HepG2 (cell line): Measurements from ENCODE around the gene BIVM. TPM values are rescaled to one million over a fixed set of nuclear protein-coding genes. Genes with fewer than 3 reads are reported as not detected.

ENCODE experiments used
- CBX2 ChIP-seq, 2 experiments: fragments of 200-600 bp in 1 of 2; sonication (generic); formaldehyde crosslinking in 1 of 2; IDR thresholded peaks; 2 replicates each; pipeline versions ENCODE4 v1.7.0 to v1.8.1; 2018 to 2022; ENCODE audit warnings: low read depth in 2 of 2, low read length in 1 of 2, mild to moderate bottlenecking in 1 of 2, missing genetic modification reagents in 1 of 2
- EEA1 ChIP-seq: sonication (generic); formaldehyde crosslinking; IDR thresholded peaks from 2 replicates; pipeline ENCODE4 v1.5.1; 2020; ENCODE audit warnings: mild to moderate bottlenecking, missing genetic modification reagents, borderline replicate concordance
- MED13 ChIP-seq: sonication (generic); formaldehyde crosslinking; IDR thresholded peaks from 2 replicates; pipeline ENCODE4 v1.5.0; 2020; ENCODE audit warnings: missing genetic modification reagents
- XRCC5 ChIP-seq: fragments of 200-400 bp; formaldehyde crosslinking; optimal IDR thresholded peaks from 2 replicates; pipeline ENCODE3; 2017; ENCODE audit warnings: mild to moderate bottlenecking, low read length
- ZFP37 ChIP-seq: sonication (generic); formaldehyde crosslinking; IDR thresholded peaks from 2 replicates; pipeline ENCODE4 v1.4.0; 2020; ENCODE audit warnings: missing genetic modification reagents, borderline replicate concordance
- ZNF616 ChIP-seq: sonication (generic); formaldehyde crosslinking; IDR thresholded peaks from 2 replicates; pipeline ENCODE4 v1.5.0; 2020; ENCODE audit warnings: low read depth, mild to moderate bottlenecking, missing genetic modification reagents
- ZNF709 ChIP-seq: sonication (generic); formaldehyde crosslinking; IDR thresholded peaks from 2 replicates; pipeline ENCODE4 v1.5.0; 2020; ENCODE audit warnings: mild to moderate bottlenecking, missing genetic modification reagents
- ZNF782 ChIP-seq: sonication (generic); formaldehyde crosslinking; IDR thresholded peaks from 2 replicates; pipeline ENCODE4 v1.4.0; 2020; ENCODE audit warnings: missing genetic modification reagents, mild to moderate bottlenecking, borderline replicate concordance
- polyA plus RNA-seq, 8 experiments: library from polyadenylated mRNA; depleted of rRNA in 3 of 8; stranded (reverse) in 7 of 8; unstranded in 1 of 8; fragments of >200 nt; fragmentation: Illumina TruSeq in 4 of 8; extraction: Trizol in 4 of 8; gene quantifications; 2 replicates each; pipeline versions ENCODE4 v1.2.1 to v1.2.3, GENCODE V29; 2011 to 2016; ENCODE audit warnings: low read depth in 4 of 8, missing spikeins in 1 of 8, mixed read lengths in 1 of 8; ENCODE audit not compliant: insufficient read depth in 1 of 8
- total RNA-seq, 5 experiments: library from RNA; depleted of rRNA; stranded (reverse); fragments of >200 nt; fragmentation: Illumina TruSeq; extraction: Trizol; gene quantifications; 2 replicates each; pipeline ENCODE4 v1.2.3, GENCODE V29; 2016; ENCODE audit warnings: low read depth in 1 of 5
- TF ChIP-seq, protein P1 (sequence below): sonication (generic); formaldehyde crosslinking; IDR thresholded peaks from 2 replicates; pipeline ENCODE4 v1.4.0; 2020; ENCODE audit warnings: mild to moderate bottlenecking, missing genetic modification reagents
- TF ChIP-seq, protein P2 (sequence below), 2 experiments: fragments of 450-650 bp in 1 of 2; sonication (generic) in 1 of 2; formaldehyde crosslinking; IDR thresholded peaks; 2 replicates each; pipeline versions ENCODE4 v1.5.0 to v1.8.0; 2020 to 2022; ENCODE audit warnings: mild to moderate bottlenecking in 1 of 2, missing genetic modification reagents in 1 of 2
- TF ChIP-seq, protein P3 (sequence below): sonication (generic); formaldehyde crosslinking; IDR thresholded peaks from 2 replicates; pipeline ENCODE4 v1.8.0; 2022; ENCODE audit warnings: missing genetic modification reagents, mild to moderate bottlenecking, inconsistent platforms, borderline replicate concordance
- TF ChIP-seq, protein P4 (sequence below): sonication (generic); formaldehyde crosslinking; IDR thresholded peaks from 2 replicates; pipeline ENCODE4 v1.8.1; 2023; ENCODE audit warnings: mild to moderate bottlenecking, moderate library complexity, missing genetic modification reagents
- TF ChIP-seq, protein P5 (sequence below): fragments of 450-650 bp; IDR thresholded peaks from 2 replicates; pipeline ENCODE4 v1.6.1; 2016
- TF ChIP-seq, protein P6 (sequence below): sonication (generic); formaldehyde crosslinking; IDR thresholded peaks from 2 replicates; pipeline ENCODE4 v1.5.0; 2020; ENCODE audit warnings: missing genetic modification reagents

BIVM gene
- total and polyA plus RNA-seq, 2 of the 13 experiments (the other 11 are each of a cell fraction or from before 2014, with no cell fraction given): 10.4 to 15.8 TPM

DNA sequence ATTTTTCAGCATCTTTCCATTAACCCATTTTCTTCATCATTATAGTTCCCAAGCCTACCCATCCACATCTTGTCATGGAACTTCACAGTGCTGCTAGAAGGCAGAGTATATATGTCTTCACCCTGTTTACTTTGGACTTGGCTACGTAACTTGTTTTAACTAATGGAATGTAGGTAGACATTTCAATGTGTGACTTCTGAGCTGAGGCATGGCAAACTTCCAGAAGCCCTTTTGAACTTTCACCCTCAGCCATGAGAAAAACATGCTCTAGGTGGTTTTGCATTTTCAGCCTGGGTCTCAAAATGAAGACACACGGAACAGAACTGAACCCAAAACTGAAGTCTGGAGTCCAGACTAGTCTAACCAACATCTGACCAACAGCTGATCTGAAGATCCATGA, 28.5 kb upstream of the BIVM start (continued):
- TF ChIP-seq, protein P1, sequence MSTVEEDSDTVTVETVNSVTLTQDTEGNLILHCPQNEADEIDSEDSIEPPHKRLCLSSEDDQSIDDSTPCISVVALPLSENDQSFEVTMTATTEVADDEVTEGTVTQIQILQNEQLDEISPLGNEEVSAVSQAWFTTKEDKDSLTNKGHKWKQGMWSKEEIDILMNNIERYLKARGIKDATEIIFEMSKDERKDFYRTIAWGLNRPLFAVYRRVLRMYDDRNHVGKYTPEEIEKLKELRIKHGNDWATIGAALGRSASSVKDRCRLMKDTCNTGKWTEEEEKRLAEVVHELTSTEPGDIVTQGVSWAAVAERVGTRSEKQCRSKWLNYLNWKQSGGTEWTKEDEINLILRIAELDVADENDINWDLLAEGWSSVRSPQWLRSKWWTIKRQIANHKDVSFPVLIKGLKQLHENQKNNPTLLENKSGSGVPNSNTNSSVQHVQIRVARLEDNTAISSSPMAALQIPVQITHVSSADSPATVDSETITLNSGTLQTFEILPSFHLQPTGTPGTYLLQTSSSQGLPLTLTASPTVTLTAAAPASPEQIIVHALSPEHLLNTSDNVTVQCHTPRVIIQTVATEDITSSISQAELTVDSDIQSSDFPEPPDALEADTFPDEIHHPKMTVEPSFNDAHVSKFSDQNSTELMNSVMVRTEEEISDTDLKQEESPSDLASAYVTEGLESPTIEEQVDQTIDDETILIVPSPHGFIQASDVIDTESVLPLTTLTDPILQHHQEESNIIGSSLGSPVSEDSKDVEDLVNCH (CRISPR knock-in tag): no peak
- TF ChIP-seq ZNF709 (CRISPR knock-in tag): no peak
- TF ChIP-seq MED13 (CRISPR knock-in tag): no peak
- TF ChIP-seq, protein P2, sequence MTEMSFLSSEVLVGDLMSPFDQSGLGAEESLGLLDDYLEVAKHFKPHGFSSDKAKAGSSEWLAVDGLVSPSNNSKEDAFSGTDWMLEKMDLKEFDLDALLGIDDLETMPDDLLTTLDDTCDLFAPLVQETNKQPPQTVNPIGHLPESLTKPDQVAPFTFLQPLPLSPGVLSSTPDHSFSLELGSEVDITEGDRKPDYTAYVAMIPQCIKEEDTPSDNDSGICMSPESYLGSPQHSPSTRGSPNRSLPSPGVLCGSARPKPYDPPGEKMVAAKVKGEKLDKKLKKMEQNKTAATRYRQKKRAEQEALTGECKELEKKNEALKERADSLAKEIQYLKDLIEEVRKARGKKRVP (CRISPR knock-in tag; IDR thresholded peaks at IDR 0.05): no peak
- TF ChIP-seq EEA1: no peak
- TF ChIP-seq, protein P3, sequence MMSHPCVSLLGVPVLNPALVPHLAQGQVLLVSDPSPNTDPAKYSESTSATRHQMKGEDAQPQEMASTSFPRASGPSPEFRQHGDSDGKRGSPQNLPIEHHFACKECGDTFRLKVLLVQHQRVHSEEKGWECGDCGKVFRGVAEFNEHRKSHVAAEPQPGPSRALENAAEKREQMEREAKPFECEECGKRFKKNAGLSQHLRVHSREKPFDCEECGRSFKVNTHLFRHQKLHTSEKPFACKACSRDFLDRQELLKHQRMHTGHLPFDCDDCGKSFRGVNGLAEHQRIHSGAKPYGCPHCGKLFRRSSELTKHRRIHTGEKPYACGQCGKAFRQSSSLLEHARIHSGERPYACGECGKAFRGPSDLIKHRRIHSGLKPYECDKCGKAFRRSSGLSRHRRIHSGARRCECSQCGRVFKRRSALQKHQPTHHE (CRISPR knock-in tag): no peak
- no peak for TF ChIP-seq XRCC5
- TF ChIP-seq, protein P4, sequence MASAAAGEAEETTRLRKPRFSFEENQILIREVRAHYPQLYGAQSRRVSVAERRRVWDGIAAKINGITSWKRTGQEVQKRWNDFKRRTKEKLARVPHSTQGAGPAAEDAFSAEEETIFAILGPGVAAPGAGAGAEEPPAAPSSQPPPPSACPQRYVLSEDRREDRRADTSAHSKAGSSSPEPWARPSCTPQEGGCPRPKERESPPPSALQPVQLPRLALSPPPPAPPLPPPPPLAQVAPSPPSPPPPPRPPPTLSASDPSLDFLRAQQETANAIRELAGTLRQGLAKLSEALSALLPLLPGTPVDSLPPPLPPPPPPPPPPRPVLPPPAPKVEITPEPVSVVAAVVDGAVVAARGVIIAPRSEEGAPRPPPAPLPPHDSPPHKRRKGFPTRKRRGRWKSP (CRISPR knock-in tag): no peak
- TF ChIP-seq, protein P5, sequence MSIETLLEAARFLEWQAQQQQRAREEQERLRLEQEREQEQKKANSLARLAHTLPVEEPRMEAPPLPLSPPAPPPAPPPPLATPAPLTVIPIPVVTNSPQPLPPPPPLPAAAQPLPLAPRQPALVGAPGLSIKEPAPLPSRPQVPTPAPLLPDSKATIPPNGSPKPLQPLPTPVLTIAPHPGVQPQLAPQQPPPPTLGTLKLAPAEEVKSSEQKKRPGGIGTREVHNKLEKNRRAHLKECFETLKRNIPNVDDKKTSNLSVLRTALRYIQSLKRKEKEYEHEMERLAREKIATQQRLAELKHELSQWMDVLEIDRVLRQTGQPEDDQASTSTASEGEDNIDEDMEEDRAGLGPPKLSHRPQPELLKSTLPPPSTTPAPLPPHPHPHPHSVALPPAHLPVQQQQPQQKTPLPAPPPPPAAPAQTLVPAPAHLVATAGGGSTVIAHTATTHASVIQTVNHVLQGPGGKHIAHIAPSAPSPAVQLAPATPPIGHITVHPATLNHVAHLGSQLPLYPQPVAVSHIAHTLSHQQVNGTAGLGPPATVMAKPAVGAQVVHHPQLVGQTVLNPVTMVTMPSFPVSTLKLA: no peak
- no peak for TF ChIP-seq ZNF782
- TF ChIP-seq CBX2 (IDR thresholded peaks at IDR 0.05; ENCODE audit: low read depth, low read length): no peak
- TF ChIP-seq CBX2 (CRISPR knock-in tag; IDR thresholded peaks at IDR 0.05; ENCODE audit: low read depth): no peak
- no peak for TF ChIP-seq ZFP37 (CRISPR knock-in tag)
- TF ChIP-seq, protein P6, sequence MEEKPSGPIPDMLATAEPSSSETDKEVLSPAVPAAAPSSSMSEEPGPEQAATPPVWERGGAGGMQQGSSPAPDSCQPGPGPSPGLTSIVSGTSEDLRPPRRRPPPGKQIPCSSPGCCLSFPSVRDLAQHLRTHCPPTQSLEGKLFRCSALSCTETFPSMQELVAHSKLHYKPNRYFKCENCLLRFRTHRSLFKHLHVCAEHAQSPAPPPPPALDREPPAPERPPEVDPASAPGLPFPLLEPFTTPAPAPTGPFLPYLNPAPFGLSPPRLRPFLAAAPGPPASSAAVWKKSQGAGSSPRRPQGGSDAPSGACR (CRISPR knock-in tag): no peak
- no peak for TF ChIP-seq ZNF616
